Kidney (tissue), 14 donors: Measurements from ENCODE around the gene FUCA1. TPM values are rescaled to one million over a fixed set of nuclear protein-coding genes. Genes with fewer than 3 reads are reported as not detected.
A peak's percentile ranks its signal among the peaks of the same experiment; 100 is the strongest.

Experiments
- DNase-seq, 5 donors: peaks; one replicate each; pipeline ENCODE4 v3.0.0-alpha.2; 2013 to 2020
- FAIRE-seq: peaks from 2 replicates; lab custom pipeline; 2012; peaks lifted over from hg19 to GRCh38; lab: Jason Lieb, UNC
- H3K27ac ChIP-seq, 2 donors: one replicate each; pipeline ENCODE4 v1.7.0; 2013; ENCODE audit warnings: low read depth in 2 of 2, low read length in 2 of 2, inconsistent platforms in 1 of 2
- H3K27me3 ChIP-seq: one replicate; pipeline ENCODE4 v1.7.1; 2013; ENCODE audit warnings: low read length, inconsistent platforms; ENCODE audit not compliant: control insufficient read depth, insufficient read depth
- H3K36me3 ChIP-seq, 3 donors: one replicate each; pipeline versions ENCODE4 v1.7.0 to v1.7.1; 2013; ENCODE audit warnings: low read length in 3 of 3, control low read depth in 1 of 3, inconsistent platforms in 1 of 3; ENCODE audit not compliant: insufficient read depth in 3 of 3, control insufficient read depth in 2 of 3
- H3K4me1 ChIP-seq, 3 donors: one replicate each; pipeline versions ENCODE4 v1.7.0 to v1.7.1; 2013; ENCODE audit warnings: low read length in 3 of 3, inconsistent platforms in 1 of 3, low read depth in 1 of 3; ENCODE audit not compliant: control insufficient read depth in 2 of 3, insufficient read depth in 2 of 3
- H3K4me3 ChIP-seq, 3 donors: one replicate each; pipeline versions ENCODE4 v1.7.0 to v1.8.1; 2013; ENCODE audit warnings: low read length in 3 of 3, control low read depth in 1 of 3, inconsistent platforms in 1 of 3
- H3K9ac ChIP-seq, 3 donors: one replicate each; pipeline versions ENCODE4 v1.7.0 to v1.7.1; 2013; ENCODE audit warnings: low read length in 3 of 3, control low read depth in 1 of 3, inconsistent platforms in 1 of 3
- H3K9me3 ChIP-seq, 3 donors: one replicate each; pipeline versions ENCODE4 v1.7.0 to v1.7.1; 2013; ENCODE audit warnings: low read length in 3 of 3, control low read depth in 1 of 3, inconsistent platforms in 1 of 3; ENCODE audit not compliant: control insufficient read depth in 2 of 3, insufficient read depth in 1 of 3
- CTCF ChIP-seq: IDR thresholded peaks from 3 replicates; pipeline ENCODE4 v1.5.1; 2012; ENCODE audit warnings: mild to moderate bottlenecking, moderate library complexity, borderline replicate concordance; ENCODE audit not compliant: insufficient read depth; ENCODE audit errors: extremely low read depth
- intact Hi-C: fragments of 100-400 bp; cut with DNase I; formaldehyde crosslinking; loops from one replicate; pipeline ENCODE4 v1.11.1; 2022
- polyA plus RNA-seq: library from polyadenylated mRNA; stranded (reverse); fragments of 350-450 nt; fragmentation: Illumina TruSeq; extraction: RNeasy Lipid Tissue Mini Kit (QIAGEN cat#74804); gene quantifications from one replicate; pipeline ENCODE4 v1.2.3, GENCODE V29; 2014; ENCODE audit warnings: low read depth, low replicate concordance; ENCODE audit not compliant: insufficient read depth
- total RNA-seq: library from RNA; stranded (reverse); fragmentation: NEBNext Ultra II Directional; extraction: Animal tissue kit (Norgen Biotek cat#: 25700); gene quantifications from one replicate; pipeline ENCODE4 v1.2.1, GENCODE V29; 2021
- donor health status: control.
- donor health status: control.
- donor health status: control.
- donor health status: control.
- donor health status: control.
- donor health status: DM: yes; HTN: yes; CAD: no.
- donor health status: Normal renal cell carcinoma (clear cell type).

The FUCA1 gene
- total and polyA plus RNA-seq, 2 donors from 2014 or later, result 69.2 to 88.3 TPM

GRCh38 chr1:23799570-23800399 lies 68.3 kb downstream of the FUCA1 start:
- H3K9ac ChIP-seq, result peak overlapping the region; percentile 41 to 78 (median 73)
- peaks cover 0 to 25% (median 14%) of the 10 kb centered on the region in 3 donors for H3K4me1 ChIP-seq
- peak overlapping the region; percentile 50 to 87 (median 76) for H3K4me3 ChIP-seq
- H3K27ac ChIP-seq, result peak overlapping the region; percentile 95 to 96
- no peaks in the 10 kb centered on the region for H3K9me3 ChIP-seq
- TF ChIP-seq CTCF, result no peak
- intact Hi-C loops, result no loop called here
- H3K36me3 ChIP-seq, result peaks cover 0 to 14% (median 3%) of the 10 kb centered on the region in 3 donors
- H3K27me3 ChIP-seq, result no peaks in the 10 kb centered on the region
- DNase-seq (peak; percentile 65 to 96 (median 68)), FAIRE-seq (no peak)

- Histone ChIP-seq H3K27ac (peak overlapping the region; percentile 95 to 96), H3K4me3 (peak overlapping the region in 2 of 3 donors; percentile 76 to 87), H3K9ac (peak overlapping the region in 1 of 3 donors; percentile 38), H3K4me1 (peaks cover 0 to 27% (median 14%) of the 10 kb centered on the region in 3 donors), H3K27me3 (no peaks in the 10 kb centered on the region), H3K9me3 (no peaks in the 10 kb centered on the region), H3K36me3 (peaks cover 0 to 14% (median 3%) of the 10 kb centered on the region in 3 donors)
- DNase-seq (no peak), FAIRE-seq (no peak)
- no peak for TF ChIP-seq CTCF
- intact Hi-C loops, result no loop called here
Observed at GRCh38 chr1:23799255-23799569, 68.9 kb downstream of the FUCA1 start.

- FAIRE-seq (no peak), DNase-seq (peak in 2 of 5 donors; percentile 57 to 76)
- Histone ChIP-seq H3K27me3 (no peaks in the 10 kb centered on the region), H3K9me3 (no peaks in the 10 kb centered on the region), H3K4me3 (peak overlapping the region in 2 of 3 donors; percentile 76 to 87), H3K27ac (peak overlapping the region; percentile 95 to 96), H3K9ac (peak overlapping the region in 1 of 3 donors; percentile 38), H3K36me3 (peaks cover 0 to 14% (median 3%) of the 10 kb centered on the region in 3 donors), H3K4me1 (peaks cover 0 to 27% (median 14%) of the 10 kb centered on the region in 3 donors)
- intact Hi-C loops, result no loop called here
- no peak for TF ChIP-seq CTCF
Observed at GRCh38 chr1:23798662-23799142, 69.4 kb downstream of the FUCA1 start.
